ENCODE data around the gene PLBD1.

GRCh38 chr12:14558473-14558959, 9.2 kb downstream of the PLBD1 start:
- TF ChIP-seq CTCF (IDR thresholded peaks at IDR 0.05) (no peak), POLR2A (IDR thresholded peaks at IDR 0.05) (no peak), POLR2AphosphoS5 (IDR thresholded peaks at IDR 0.05) (no peak)
